GM20431 (cell line): ENCODE results near the gene SEZ6.

Experiments used
- in situ Hi-C: fragments of 300-500 bp; cut with MseI, MboI; formaldehyde crosslinking; loops from one replicate; pipeline ENCODE4 v1.15.0; 2020; ENCODE audit warnings: low sequenced_read_pairs; ENCODE audit not compliant: unreplicated experiment

SEZ6 gene

DNA sequence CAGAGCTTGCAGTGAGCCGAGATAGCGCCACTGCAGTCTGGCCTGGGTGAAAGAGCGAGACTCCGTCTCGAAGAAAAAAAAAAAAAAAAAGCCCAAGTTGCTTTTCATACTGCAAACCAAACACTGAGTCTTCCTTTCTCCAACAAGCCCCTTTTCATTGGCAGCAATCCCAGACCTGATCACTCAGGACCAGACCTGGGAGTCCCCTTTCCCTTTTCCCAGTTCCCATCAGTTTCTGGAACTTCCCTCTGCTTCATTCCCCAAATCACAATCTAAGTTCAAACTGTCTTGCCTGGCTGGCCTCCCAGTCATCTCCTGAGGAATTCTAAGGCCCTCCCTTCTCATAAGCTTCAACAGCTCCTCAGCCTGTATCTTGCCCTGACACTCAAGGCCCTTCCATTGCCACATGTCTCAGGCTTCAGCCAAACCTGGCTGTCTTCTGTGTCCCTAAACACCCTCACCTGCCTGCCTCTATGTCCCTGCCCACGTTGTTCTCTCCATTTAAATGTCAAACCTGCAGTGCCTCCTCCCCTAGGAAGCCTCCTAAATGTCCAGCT is 42.7 kb downstream of the SEZ6 start:
- in situ Hi-C loops: loop anchor here (10.0 kb wide), 1 partner anchor 162 kb away; no protein-coding TSS in a partner anchor

DNA sequence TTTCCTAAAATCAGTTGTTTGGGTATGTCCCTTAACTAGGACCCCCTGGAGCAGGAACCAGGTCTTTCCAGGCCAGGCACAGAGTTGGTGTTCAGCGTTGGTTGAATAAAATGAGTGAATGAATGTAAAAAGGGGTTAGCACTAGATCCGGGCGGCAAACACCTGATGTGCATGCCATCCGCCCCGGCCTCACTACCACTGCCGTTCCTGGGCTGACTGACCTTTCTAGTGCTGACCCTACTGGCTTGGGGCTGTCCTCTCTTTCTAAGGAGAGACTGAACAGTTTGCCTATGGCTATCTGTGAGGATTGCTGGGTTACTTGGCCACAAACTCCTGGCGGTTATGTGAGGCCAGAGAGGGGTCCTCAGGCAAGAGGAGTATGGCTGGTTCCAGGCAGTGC is 44.4 kb downstream of the SEZ6 start:
- in situ Hi-C loops: loop anchor here (10.0 kb wide), 1 partner anchor 163 kb away; no protein-coding TSS in a partner anchor

DNA sequence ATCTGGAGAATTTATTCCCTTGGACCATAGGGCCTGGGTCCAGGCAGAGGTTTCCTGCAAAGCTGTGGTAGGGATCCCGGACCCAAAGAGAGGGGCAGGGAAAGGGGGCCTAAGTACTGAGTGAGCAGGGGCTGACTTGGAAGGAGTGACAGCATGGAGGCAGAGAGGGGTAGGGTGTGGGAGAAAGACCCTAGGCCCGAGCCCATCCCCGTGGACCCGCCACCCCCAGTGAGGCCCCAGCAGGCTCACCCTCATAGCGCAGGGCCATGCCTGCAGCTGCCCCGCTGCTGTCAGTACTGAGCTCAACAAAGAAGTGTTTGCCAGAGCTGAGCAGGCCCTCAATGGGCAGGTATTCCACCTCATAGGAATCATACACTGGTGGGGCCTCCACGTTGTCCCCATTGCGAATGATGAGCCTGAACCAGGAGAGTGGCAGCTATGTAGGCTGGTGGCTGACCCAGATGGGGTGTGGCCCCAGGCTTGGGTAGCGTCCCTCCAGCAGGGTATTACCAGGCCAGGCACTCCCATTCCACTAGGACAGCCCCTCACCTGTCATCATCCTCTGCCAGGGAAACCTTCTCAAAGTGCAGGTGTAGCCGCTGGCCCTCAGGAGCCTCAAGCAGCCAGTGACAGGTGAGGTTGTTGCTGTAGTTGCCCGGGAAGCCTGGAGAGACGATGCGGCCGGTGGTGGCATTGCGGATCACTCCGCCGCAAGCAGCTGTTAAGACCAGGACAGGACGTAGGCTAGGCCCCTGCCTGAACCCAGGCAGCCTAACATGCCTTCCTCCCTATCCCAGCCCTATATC is 45.4 kb downstream of the SEZ6 start:
- in situ Hi-C loops: loop anchor here (10.0 kb wide), 1 partner anchor 164 kb away; no protein-coding TSS in a partner anchor

DNA sequence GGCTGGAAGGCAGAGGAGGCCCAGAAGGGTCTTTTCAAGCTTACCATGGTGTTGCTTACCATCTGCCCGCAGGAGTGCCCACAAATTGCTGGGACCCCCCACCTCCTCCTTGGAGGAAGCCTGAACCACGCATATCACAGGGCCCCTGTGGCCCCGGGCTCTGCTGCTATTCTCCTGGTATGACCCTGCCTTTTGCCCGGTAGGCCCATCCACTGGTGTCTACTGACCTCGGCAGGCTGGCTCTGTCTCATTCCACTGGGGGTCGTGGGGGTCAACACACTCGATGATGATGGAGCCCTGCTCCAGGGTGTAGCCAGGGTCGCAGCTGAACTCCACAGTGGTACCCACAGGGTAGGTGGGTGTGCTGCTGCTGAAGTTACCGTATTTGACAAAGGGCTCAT is 46.4 kb downstream of the SEZ6 start:
- in situ Hi-C loops: no loop called here

DNA sequence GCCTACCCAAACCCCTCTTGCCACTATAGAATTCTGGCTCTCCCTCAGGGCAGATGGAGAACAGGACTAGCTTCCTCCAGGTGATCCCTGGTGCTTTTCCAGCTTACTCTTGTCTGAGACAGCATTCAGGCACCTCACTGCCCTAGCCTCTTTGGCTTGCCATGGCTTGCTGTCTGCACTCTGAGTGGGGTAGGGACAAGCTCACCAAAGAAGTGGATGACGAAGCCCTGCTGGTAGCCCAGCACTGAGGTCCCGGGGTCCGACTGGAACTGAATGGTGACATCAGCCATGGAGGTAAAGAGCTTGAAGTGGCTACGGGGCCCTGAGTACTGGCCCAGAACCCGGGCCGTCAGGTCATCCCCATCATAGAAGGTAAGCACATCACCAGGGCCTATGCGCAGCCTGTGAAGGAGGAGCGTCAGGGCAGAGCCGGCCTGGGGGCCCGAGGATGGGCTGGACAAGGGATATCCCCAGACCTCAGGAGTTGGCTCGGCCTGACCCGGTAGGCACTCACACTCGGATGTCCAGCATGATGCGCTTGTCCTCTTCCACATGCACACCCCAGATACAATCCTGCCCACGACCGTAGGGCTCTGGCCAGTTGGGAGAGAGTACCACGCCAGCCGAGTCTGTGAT is 46.9 kb downstream of the SEZ6 start:
- in situ Hi-C loops: no loop called here

DNA sequence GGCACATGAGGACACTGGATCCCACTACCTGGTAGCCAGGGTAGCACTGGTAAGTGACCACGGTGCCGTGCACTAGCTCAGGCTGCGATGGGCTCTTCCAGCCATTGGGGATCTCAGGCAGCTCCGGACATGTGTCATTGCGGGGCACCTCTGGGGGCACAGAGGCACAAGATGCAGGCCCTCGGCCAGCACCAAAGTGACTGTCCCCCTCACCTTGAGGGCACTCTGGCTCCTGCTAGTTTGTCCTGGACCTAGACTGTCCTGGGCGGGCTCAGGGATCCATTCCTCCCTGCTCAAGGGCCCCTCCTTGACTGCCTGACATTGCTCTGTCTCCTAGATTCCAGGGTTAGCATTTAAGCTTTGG is 47.9 kb downstream of the SEZ6 start:
- in situ Hi-C loops: no loop called here

DNA sequence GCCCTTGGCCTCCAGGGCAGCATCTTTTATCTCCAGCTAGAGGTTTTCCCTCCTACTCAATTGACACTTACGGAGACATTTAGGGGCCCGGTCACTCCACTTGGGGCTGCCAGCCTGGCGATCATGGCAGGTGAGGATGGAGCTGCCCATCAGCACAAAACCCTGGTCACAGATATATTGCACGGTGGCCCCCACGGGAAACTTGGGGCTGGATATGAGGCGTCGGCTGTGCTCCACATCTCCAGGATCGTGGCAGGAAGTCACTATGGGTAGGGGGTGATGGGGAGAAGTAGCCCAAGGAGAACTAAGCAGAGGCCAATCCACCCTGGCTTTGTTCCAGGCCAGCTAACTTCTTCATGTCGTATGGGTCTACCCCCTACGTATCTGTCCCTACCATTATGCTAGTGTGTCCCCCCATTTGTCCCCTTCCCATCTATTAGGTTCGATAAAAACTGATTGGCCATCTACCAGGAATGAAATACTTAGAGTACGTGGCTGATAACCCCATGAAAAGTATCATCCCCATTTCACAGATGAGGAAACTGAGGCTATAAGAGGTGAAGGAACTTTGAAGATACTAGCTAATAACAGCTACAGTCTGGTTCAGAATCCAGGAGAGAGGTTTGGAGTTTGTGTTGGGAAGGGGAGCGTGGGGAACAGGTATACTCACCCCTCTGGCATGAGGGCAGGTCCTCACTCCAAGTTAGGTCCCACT is 48.4 kb downstream of the SEZ6 start:
- in situ Hi-C loops: no loop called here

DNA sequence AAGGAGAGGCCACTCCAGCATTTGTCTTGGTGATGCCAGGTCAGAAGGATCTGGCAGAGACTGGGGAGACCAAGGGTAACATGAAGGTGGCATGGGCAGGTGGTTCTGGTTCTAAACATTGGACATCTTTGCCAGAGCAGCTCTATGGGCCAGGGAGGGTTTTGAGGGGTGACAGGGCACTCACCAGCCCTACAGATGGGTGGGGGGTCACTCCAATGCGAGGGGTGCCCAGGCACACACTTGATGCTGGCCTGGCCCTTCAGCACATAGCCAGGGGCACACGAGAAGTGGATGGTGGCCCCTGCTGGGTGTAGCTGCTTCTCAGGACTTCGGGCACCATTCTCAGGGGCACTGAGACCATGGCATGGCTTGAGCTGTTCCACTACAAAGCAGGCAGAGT is 49.0 kb downstream of the SEZ6 start:
- in situ Hi-C loops: no loop called here

DNA sequence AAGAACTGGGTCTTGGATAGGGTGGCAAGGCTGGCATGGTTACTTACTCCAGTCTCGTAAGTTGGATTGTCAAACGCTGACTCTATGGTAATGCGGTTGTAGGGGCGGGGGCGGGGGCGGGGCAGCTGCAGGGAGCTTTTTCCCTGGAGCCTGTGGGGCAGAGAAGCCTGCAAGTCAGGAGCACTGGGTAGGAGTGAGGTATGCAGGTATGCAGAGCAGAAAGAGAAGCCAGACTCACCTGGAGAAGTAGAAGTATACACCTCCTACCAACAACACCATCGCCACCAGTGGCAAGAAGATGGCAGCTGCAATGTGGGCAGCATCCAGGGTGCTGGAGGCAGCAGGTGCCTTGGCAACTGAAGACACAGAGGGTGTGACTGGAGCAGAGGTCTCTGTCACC is 49.7 kb downstream of the SEZ6 start:
- in situ Hi-C loops: no loop called here

DNA sequence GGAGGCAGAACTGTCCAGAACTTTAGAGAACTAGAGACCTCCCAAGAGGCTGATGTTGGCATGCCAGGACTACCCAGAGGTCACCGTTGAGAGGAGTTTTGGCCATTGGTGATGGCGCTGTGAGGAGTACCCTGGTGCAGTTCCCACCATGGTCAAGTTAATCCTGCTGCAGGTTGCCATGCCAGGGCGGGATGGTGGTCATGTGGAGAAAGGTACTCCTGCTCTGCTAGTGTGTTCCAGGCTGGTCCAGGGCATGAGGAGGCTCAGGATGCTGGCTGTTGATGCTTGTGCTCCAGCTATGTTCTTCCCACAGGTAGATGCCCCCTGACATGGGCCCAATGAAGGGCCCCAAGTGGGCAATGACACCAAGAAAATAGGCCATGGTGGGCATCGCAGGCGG is 50.4 kb downstream of the SEZ6 start:
- in situ Hi-C loops: no loop called here

DNA sequence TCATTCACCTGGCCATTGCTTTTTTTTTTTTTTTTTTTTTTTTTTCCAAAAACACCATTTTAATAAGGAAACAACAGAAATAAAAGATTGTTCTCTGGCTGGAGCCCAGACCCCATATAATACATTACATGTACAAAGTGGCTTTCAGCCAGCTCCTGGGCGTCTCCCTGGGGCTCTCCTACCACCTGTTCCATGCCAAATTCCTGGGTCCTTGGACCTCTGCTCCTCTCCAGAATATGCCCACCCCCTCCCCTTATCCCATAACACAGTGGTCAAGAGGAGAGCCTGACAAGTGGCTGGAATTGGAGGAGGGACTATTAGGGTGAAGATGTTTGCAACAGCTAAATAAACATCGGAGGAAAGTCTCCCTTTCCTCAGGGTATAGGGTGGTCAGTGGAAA is 50.9 kb downstream of the SEZ6 start:
- in situ Hi-C loops: no loop called here

DNA sequence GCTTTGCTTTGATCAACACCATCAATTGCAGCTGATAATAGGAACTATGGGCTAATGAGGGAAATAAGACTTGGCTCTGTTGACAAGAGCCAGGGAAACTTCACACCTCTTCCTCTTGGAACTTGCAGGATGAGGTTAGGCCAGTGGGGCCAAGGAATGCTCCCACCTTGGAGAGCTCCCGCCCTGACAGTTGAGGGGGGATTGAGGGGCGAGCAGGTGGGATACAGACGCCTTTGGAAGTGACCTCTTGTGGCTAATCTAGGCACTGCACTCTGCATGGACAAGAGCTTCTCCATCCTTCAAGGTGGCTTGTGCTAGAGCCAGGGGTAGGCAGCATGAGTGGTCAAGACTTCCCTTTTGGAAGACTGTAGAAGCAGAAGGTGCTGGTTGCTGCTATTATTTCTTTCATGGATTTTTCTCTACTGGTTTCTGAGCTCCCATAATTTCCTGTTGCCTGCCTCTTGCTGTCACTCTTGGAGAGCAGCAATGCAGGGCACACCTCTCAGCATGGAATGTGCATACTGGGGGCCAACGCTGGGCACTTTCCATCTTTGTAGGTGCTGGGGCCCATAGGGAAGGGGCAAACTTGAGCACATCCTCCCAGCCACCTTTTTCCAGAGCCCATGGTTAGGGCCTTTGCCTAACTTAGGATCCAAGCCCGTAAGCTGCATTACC is 52.3 kb downstream of the SEZ6 start:
- in situ Hi-C loops: no loop called here

DNA sequence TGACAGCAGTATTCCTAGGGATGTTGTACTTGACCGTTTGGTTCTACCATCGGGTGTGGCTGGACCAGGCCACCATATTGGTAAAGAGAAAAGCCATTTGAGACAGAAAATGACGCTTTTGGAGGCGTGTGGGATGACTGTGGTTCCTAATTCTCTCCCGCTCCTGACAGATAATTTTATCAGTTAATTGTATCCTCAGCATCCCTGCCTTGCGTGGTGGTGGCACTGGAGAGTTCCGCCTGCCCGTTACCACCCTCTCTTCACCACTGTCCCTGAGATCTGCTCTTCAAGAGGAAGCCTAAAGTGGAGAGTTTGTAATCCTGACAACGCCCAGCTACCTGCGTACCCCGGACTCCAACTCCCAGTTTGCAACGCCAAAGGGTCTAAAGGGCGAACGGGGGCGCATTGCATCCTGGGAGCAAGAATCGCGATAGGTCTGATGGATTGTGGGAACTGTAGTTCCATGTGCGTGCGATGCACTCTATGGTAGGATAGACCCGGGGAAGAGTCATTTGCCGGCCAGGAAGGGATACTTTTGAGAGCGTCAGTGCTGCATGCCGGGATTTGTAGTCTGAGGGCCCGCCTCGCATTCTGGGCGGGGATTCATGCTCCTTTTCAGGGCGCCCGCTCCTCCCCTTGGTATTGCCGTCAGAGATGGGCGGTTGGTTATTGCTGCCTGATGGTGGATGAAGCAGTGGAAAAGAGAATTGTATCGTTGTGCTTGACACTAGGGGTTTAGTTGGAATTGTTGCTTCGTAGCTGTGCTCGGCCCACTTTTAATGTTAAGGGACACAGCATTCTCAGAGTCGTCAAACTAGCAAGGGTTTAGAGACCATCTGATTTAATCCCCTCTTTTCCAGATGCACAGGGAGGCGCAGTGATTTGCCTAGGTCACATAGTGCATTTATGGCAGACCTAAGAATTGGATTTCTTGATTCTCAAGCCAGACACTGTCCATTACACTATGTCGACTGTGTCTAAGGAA is 53.5 kb downstream of the SEZ6 start:
- in situ Hi-C loops: no loop called here

DNA sequence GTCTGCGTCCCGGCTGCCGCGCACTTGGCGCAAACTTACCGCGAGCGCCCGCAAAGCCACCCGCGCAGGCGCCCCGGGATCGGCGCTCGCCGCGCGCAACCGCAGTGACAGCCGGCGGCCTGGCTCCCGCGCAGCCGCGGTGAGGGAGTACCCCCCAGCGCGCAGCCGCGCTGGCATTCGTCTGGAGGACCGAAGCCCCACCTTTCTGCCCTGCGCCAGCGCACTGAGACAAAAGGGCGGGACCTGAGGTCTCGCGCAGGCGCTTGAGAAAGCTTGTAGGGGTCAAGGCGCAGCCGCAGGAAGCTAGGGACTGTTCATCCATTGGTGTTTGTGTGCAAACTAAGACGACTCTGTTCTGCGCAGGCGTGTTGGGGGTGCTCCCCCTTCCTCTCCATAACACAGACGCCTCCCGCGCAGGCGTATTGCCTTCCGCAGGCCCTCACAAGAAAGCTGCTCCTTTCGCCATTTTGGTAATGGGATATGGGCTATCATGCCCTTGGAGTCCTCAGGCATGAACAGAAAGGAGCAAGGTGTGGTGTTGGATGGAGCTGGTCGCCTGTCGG is 54.3 kb downstream of the SEZ6 start, which contains the start of gene PHF12:
PHF12 (minus strand) TSS at position 91 of the 563 bp plus-strand sequence. CDS start 558 bp downstream, outside the sequence.
- in situ Hi-C loops: no loop called here

DNA sequence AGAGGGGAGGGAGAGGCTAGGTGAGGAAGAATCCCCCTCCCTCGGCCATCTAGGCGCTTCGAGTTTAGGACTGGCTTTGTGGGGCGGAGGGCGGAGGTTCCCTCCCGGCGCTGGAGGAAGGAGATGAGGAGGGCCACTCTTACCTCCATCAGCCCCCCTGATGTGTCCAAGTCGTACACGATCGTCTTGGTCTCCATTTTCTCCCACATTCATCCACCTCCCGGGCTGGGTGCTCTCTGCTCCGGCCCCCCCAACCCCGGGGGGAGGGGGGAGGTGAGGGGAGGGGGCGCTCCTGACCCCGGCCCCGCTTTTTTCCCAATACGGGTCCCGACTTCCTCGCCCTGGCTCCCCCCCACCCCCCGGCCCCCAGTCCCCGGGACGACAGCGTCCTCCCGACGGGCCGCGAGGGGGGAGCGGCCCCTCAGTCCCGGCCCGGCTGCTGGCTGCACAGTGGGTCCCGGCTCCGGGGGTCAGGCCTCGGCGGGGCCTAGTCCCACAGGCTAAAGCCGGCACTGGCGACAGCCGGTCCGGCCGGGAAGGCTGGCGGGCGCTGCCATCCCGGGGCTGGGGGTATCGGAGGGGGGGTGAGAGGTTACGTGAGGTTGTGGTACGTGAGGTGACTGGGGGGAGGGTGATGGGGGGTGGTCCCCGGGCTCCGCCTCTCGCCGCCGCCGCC is 54.9 kb downstream of the SEZ6 start:
- in situ Hi-C loops: no loop called here

DNA sequence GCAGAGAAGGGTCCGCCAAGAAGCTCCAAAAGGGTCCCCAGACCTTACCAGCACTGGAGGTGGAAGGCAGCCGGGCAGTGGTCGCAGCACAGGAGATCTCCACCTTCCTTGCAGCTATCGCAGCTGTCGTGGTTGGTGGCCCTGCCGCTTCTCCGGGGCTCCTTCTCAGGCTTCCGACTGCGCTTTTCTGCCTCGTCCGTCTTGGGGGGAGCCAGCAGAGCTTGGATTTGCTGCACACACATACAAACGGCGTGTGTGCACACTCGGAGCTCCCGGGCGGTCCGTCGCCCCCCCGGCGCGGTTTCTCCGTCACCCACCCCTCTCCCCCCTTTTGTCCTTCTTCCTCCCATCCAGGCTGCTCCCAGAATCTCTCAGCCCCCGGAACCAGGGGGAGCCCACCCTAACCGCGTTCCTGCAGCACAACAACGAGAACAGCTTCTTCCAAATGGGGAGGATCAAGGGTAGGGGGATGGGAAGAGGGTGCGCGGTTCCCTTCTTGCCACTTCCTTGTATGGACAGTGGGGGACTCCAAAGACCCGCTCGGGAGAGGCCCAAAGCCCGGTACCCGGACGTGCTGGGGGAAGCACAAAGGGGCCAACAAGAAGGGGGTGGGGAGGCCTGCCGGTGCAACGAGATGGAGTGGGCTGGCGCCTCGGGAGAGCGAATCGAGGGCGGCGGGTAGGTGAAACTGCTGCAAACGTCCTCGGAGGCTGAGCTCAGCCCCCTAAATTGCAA is 55.6 kb downstream of the SEZ6 start:
- in situ Hi-C loops: no loop called here

DNA sequence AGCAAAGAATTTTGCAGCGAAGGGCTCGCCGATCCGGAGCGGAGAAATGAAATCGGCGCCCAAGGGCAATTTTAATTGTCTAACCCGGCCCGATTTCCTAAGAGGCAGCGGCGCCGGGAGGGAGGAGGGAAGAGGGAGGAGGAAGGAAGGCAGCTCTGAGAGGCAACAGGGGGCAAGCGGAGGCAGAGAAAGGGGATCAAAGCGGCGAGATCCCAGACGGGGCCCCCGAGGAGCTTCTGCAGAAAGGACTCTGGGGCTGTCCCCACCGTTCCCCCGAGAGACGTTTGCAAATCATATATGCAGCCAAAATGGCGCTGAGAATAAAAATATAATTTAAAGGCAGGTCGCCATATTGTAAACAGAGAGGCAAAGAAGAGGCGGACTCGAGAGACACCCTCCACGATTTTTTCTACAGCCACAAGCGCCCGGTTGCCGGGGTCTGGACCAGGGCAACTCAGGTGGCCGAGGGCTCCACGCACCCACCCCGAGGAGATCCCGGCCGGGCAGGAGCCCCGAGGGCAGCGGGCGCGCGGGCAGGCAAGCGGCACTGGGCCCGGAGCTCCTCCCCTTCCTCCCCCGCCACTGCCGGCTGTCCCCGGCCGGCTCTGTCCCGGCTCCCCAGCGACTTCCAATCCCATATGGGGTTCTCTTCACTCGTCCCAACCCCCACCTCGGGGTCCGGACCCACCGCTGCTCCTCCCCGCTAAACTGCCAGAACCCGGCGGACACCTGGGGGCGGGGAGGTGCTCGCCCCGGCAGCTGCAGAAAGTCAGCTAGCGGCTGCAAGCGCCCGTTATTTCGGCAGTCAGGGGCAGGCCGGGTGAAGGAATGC is 56.4 kb downstream of the SEZ6 start:
- in situ Hi-C loops: no loop called here
